K562 (cell line): ENCODE data around the gene CRABP2. TPM values are rescaled to one million over a fixed set of nuclear protein-coding genes. Genes with fewer than 3 reads are reported as not detected.

ENCODE experiments used
- E2F3 ChIP-seq: fragments of 250-450 bp; sonication (Bioruptor Pico); IDR thresholded peaks from 2 replicates; pipeline ENCODE4 v1.4.0; 2020; ENCODE audit warnings: mild to moderate bottlenecking
- ELF4 ChIP-seq: fragments of 450-650 bp; formaldehyde crosslinking; IDR thresholded peaks from 2 replicates; pipeline ENCODE4 v1.4.0; 2022; ENCODE audit warnings: missing genetic modification characterization
- ETV1 ChIP-seq: fragments of 450-650 bp; conservative IDR thresholded peaks from 2 replicates; pipeline ENCODE4 v1.6.1; 2016; ENCODE audit warnings: missing genetic modification characterization, control low read depth, low read depth, missing compliant biosample characterization
- HMG20A ChIP-seq: fragments of 450-650 bp; formaldehyde crosslinking; conservative IDR thresholded peaks from 2 replicates; pipeline ENCODE4 v1.4.0; 2020; ENCODE audit warnings: mild to moderate bottlenecking, mixed read lengths
- JUND ChIP-seq, 2 experiments: IDR thresholded peaks; 2 replicates in 1 of 2; 3 replicates in 1 of 2; pipeline ENCODE4 v1.6.1; 2011; ENCODE audit warnings: borderline replicate concordance in 2 of 2, low read depth in 2 of 2, low read length in 2 of 2, improper control_type of control experiment in 1 of 2, missing biosample characterization in 1 of 2, missing genetic modification characterization in 1 of 2, missing genetic modification reagents in 1 of 2
- RHOXF2B ChIP-seq: fragments of 250-450 bp; sonication (Bioruptor Pico); conservative IDR thresholded peaks from 2 replicates; pipeline ENCODE4 v1.5.1; 2021
- TOE1 ChIP-seq, 2 experiments: fragments of 450-650 bp in 1 of 2; sonication (generic) in 1 of 2; formaldehyde crosslinking in 1 of 2; IDR thresholded peaks; 2 replicates each; pipeline versions ENCODE4 v1.7.1 to v1.8.0; 2016 to 2022; ENCODE audit warnings: borderline replicate concordance in 2 of 2, mild to moderate bottlenecking in 2 of 2, antibody characterized with exemption in 1 of 2, inconsistent platforms in 1 of 2, low read depth in 1 of 2, missing genetic modification reagents in 1 of 2, moderate library complexity in 1 of 2
- ZFX ChIP-seq: sonication (generic); formaldehyde crosslinking; IDR thresholded peaks from 2 replicates; pipeline ENCODE4 v1.8.0; 2022; ENCODE audit warnings: mild to moderate bottlenecking, missing genetic modification reagents, moderate library complexity
- ZNF445 ChIP-seq: fragments of 250-450 bp; sonication (Bioruptor Pico); IDR thresholded peaks from 2 replicates; pipeline ENCODE4 v1.4.0; 2020; ENCODE audit warnings: low read depth, mild to moderate bottlenecking, moderate library complexity
- ZNF586 ChIP-seq: fragments of 450-650 bp; formaldehyde crosslinking; conservative IDR thresholded peaks from 2 replicates; pipeline ENCODE4 v1.4.0; 2020; ENCODE audit warnings: mild to moderate bottlenecking, moderate library complexity
- polyA plus RNA-seq, 8 experiments: library from polyadenylated mRNA; depleted of rRNA in 4 of 8; stranded (reverse) in 5 of 8; unstranded in 3 of 8; fragments of >200 nt; fragmentation: Nextera tagmentation in 2 of 8; fragmentation: Illumina TruSeq in 1 of 8; extraction: Ambion mirVana in 2 of 8; extraction: Trizol in 1 of 8; gene quantifications; 2 replicates each; pipeline versions ENCODE4 v1.2.1 to v1.2.3, GENCODE V29; 2011 to 2014; ENCODE audit warnings: inconsistent platforms in 1 of 8, missing spikeins in 1 of 8
- total RNA-seq, 7 experiments: library from RNA; depleted of rRNA in 6 of 7; stranded (reverse); fragments of >200 nt in 6 of 7; fragmentation: Illumina TruSeq in 2 of 7; extraction: Trizol in 2 of 7; gene quantifications; 2 replicates each; pipeline versions ENCODE4 v1.2.1 to v1.2.3, GENCODE V29; 2011 to 2021; ENCODE audit warnings: low replicate concordance in 1 of 7
- TF ChIP-seq, protein P1 (sequence below): fragments of 250-450 bp; sonication (Bioruptor Pico); IDR thresholded peaks from 2 replicates; pipeline ENCODE4 v1.4.0; 2020; ENCODE audit warnings: mild to moderate bottlenecking, moderate library complexity
- TF ChIP-seq, protein P2 (sequence below): sonication (generic); formaldehyde crosslinking; IDR thresholded peaks from 2 replicates; pipeline ENCODE4 v1.8.0; 2023; ENCODE audit warnings: mild to moderate bottlenecking, missing genetic modification reagents

The CRABP2 gene
- total and polyA plus RNA-seq, 9 of the 15 experiments (the other 6 are each of a cell fraction or from before 2014, with no cell fraction given), result 0.30 to 2.5 (median 0.82) TPM

DNA sequence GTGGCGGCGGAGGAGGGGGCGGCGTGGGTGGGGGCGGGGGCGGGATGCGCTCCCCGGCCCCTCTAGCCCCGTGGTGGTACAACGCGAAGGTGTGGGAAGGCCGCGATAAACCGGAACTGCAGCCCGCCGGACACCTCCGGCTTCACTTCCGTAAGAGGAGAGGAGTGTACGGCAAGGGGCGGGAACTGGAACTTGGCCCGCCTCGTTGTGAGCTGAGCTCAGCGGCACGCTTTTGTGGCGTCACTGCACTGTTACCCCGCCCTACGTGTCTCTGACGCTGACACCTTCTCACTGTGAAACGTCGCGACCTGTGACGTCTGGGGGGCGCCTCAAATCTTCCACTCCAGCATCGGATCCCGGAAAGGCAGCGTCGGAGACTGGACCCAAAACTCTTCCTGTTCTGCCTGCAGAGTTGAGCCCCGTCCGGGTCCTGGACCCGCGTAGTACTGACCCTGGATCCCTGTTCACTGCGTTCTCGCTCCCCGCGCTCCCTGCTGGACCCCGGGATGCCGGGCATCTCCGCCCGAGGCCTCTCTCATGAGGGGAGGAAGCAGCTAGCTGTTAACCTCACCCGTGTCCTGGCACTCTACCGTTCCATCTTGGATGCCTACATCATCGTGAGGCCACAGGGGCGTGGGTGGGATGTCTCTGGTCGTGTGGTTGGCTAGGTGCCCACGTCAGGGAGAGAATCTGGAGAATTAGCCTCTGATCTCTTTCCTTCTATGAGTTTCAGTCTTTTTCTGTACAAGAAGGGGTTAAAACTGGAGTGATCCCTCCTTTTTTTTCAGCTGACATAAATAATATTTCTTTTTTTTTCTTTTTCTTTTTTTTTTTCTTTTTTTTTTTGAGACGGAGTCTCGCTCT lies 23.4 kb upstream of the CRABP2 start, which contains the start of gene ISG20L2 (continued):
- TF ChIP-seq, protein P1, sequence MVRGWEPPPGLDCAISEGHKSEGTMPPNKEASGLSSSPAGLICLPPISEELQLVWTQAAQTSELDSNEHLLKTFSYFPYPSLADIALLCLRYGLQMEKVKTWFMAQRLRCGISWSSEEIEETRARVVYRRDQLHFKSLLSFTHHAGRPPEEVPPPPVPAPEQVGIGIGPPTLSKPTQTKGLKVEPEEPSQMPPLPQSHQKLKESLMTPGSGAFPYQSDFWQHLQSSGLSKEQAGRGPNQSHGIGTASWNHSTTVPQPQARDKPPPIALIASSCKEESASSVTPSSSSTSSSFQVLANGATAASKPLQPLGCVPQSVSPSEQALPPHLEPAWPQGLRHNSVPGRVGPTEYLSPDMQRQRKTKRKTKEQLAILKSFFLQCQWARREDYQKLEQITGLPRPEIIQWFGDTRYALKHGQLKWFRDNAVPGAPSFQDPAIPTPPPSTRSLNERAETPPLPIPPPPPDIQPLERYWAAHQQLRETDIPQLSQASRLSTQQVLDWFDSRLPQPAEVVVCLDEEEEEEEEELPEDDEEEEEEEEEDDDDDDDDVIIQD (CRISPR knock-in tag), result no peak
- TF ChIP-seq ZNF586 (no peak), JUND (IDR thresholded peaks at IDR 0.05; ENCODE audit: borderline replicate concordance, low read depth, low read length) (peak; percentile 90), JUND (tag; IDR thresholded peaks at IDR 0.05; ENCODE audit: borderline replicate concordance, low read depth, low read length) (peak; percentile 88; the same call in 1 of the 3 replicates), E2F3 (CRISPR knock-in tag) (no peak), ELF4 (CRISPR knock-in tag) (no peak), HMG20A (CRISPR knock-in tag) (no peak), TOE1 (IDR thresholded peaks at IDR 0.05; ENCODE audit: borderline replicate concordance) (peak; percentile 30; the same call in 1 of the 2 replicates), TOE1 (CRISPR knock-in tag; IDR thresholded peaks at IDR 0.05; ENCODE audit: borderline replicate concordance, low read depth) (no peak), RHOXF2B (CRISPR knock-in tag) (no peak), ZNF445 (CRISPR knock-in tag) (no peak), ZFX (CRISPR knock-in tag) (peak; percentile 87), ETV1 (no peak; the same call in 1 of the 2 replicates)
- TF ChIP-seq, protein P2, sequence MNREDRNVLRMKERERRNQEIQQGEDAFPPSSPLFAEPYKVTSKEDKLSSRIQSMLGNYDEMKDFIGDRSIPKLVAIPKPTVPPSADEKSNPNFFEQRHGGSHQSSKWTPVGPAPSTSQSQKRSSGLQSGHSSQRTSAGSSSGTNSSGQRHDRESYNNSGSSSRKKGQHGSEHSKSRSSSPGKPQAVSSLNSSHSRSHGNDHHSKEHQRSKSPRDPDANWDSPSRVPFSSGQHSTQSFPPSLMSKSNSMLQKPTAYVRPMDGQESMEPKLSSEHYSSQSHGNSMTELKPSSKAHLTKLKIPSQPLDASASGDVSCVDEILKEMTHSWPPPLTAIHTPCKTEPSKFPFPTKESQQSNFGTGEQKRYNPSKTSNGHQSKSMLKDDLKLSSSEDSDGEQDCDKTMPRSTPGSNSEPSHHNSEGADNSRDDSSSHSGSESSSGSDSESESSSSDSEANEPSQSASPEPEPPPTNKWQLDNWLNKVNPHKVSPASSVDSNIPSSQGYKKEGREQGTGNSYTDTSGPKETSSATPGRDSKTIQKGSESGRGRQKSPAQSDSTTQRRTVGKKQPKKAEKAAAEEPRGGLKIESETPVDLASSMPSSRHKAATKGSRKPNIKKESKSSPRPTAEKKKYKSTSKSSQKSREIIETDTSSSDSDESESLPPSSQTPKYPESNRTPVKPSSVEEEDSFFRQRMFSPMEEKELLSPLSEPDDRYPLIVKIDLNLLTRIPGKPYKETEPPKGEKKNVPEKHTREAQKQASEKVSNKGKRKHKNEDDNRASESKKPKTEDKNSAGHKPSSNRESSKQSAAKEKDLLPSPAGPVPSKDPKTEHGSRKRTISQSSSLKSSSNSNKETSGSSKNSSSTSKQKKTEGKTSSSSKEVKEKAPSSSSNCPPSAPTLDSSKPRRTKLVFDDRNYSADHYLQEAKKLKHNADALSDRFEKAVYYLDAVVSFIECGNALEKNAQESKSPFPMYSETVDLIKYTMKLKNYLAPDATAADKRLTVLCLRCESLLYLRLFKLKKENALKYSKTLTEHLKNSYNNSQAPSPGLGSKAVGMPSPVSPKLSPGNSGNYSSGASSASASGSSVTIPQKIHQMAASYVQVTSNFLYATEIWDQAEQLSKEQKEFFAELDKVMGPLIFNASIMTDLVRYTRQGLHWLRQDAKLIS (CRISPR knock-in tag), result no peak
